GM19099 (cell line): ENCODE data around the gene KDR.

ENCODE experiments used
- POLR2A ChIP-seq: IDR thresholded peaks from 3 replicates; pipeline ENCODE4 v1.6.1; 2011; ENCODE audit warnings: low read depth; ENCODE audit not compliant: insufficient read length; ENCODE audit errors: extremely low read depth

KDR gene

DNA sequence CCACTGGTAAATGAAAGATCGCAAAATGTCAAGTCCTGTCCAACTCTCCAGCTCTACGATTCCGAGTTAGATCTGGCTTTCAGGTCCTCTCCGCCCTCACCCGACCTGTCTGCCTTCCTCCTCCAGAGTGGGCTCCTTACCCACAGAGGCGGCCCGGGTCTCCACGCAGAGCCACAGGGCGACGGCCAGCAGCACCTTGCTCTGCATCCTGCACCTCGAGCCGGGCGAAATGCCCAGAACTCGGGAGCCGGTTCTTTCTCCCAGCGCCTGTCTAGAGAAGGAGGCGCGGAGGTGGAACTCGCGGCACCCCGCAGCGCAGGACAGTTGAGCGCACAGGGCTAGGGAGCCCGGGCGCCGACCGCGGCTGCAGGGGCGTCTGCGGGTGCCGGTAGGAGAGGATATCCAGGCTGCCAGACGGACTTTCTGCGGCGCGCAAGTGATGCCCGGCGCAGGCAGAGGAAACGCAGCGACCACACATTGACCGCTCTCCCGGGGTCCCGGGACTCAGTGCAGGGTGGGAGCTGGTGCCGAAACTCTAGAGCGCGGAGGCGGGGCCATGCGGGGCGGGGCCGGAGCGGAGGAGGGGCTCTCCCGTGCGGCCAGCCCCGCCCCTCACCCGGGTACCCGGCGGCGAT lies at the start of gene KDR:
Gene KDR (minus strand): TSS at position 509 of the 635 bp plus-strand sequence. CDS start 302 bp downstream, at position 207.
- TF ChIP-seq POLR2A: no peak

GRCh38 chr4:55173580-55173979 lies 48.2 kb upstream of the KDR start:
- no peak for TF ChIP-seq POLR2A

DNA sequence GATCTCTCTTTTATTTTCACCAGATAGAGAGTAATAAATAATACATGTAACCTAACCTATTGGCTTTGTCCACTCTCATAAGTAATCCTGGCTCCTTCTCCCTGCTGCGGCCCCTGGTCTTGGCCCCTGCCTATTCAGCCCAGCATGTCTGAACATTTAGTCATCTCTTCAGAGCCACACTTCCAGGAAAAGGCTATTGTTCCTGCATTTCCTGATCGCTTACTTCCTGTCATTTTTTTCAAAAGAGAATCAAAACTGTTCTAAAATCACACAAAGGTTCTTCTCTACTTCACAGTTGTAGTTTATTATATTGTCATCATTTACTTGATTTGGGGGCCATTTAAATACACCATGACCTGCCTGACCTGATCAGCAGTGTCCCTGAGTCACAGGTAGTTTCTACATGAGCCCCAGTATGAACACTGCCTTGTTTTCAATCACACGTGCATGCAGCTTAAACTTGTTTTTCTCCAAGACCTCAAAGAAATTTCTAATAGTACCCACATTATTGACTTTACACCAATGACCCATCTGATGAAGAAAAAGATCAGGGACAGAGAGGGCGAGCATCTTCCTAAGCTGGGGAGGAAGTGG lies 47.4 kb upstream of the KDR start:
- TF ChIP-seq POLR2A: no peak

DNA sequence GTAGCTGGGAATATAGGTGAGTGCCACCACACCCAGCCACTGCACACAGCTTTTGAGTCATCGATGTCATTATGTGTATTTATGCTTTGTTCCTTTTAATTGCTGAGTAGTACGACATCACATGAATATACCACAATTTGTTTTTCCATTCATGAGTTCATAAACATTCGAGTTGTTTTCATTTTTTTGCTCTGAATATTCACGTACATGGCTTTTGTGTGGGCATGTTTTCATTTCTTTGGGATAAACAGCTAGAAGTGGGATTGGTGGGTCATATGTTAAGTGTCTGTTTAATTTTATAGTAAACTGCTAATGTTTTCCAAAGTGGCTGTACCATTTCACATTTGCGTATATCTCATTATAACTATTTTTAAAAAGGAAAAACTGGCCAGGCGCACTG lies 45.1 kb upstream of the KDR start:
- no peak for TF ChIP-seq POLR2A

- no peak for TF ChIP-seq POLR2A
Measured at GRCh38 chr4:55169352-55169961, 44.1 kb upstream of the KDR start.

DNA sequence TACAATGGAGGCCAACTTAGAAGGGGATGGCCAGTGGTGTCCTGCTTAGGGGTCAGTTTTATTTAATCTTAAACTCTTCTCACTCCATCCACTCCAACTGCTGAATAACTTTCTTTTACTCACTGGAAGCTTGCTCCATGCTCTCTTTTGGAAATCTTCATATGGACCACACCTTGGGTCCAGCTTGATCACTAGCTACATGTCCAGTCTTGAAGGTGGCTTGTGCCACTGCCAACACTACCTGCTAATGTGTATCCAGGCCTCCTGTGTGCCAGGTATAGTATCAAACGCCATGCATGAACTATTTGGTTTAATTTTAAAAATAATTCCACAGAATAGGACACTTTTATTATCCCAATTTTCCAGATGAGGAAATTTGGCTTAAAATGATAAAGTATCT lies 37.0 kb upstream of the KDR start:
- TF ChIP-seq POLR2A: no peak

DNA sequence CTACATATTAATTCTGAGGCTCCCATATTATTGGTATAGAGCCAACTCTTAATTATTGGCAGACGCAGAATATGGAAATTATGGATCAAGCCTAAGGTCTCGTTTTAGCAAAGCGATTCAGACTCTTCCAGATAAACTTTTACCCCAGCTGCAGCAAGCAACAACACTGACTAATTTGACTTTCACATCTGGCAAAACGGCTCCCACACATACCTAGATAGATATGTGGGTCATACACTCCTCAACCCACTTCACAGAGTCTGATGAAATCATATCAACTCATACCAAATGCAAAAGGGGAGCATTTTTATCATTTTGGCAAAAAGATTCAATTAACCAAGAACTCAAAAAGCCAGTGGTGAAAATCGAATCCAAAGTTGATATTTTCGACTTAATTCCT lies 36.3 kb upstream of the KDR start:
- no peak for TF ChIP-seq POLR2A

- TF ChIP-seq POLR2A: no peak
Measured at GRCh38 chr4:55159851-55160250, 34.5 kb upstream of the KDR start.

GRCh38 chr4:55158957-55159356 lies 33.6 kb upstream of the KDR start:
- TF ChIP-seq POLR2A: no peak

DNA sequence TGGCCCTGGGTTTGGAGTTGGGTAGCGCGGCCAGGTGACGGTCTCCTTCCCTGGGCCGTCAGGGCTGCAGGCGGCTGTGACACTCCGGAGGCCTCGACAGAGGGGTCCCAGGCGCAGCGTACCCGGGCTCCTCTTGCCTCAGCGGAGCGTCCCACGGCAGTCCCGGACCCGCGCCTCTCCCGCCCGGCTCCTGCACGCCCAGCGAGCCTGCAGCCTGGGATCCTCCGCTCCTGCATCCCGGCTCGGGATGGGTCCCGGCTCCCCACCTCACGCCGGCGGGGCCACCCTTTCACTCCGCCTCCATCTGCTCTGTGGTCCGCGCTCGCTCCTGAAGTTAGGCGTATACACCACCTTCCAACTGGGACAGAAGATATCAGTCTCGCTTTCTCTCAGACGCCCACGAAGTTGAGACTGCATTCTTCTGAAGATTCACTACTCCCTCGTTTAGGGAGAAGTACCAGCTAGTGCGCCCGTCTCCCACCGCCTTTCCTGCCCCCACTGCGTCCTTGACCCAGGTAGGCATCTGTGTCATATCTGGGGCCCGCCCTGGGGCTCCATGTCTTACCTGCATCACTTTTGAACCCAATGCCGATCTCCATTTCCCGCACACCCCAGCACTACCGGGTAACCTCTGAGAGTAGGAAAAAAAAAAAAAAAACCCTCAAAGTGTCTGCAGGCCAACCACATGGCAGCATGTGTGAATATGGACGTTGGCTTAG lies 32.3 kb upstream of the KDR start:
- no peak for TF ChIP-seq POLR2A

DNA sequence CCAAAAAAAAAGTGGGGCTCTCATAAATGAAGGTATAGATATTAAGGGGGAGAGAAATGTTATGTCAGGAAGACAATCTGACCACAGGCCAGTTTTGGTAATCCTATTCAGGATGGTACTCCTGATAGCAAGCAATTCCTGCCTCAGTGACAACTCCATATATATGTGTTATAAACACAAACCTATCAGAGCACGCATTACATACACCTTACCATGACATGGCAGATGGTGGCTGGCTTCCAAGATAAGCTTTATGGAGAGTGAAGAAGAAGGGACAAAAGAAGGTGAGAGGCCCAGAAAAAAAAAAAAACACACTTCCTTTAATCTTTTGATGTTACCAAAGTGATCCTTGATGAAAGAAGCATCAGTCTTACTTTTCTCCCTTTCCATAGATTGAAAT lies 29.5 kb upstream of the KDR start:
- no peak for TF ChIP-seq POLR2A

DNA sequence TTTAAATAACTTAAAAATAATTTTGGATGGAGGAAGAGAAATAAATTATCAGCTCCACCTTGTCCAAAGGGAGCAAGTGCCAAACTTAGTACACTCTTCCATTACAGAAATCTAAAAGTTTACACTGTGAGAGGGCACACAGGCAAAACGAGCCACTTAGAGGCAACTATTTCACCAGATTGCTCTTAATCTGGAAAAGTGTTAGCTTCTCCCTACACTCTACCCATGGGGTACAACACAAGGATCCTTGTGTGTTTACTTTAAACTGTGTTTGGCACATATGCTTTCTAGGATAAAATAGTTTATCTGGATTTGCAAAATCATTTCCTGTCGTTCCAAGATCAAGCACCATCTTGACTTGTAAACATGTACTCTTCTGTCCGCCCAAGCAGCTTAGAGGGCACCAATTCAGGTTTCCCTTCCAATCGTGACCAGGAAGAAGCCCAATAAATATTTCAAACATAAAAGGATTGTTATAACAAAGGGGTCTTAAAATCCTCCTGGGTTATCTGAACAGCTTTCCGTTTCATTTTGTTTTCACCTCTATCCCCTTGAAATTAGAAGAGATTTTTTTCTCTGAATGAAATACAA lies 29.0 kb upstream of the KDR start:
- TF ChIP-seq POLR2A: no peak

GRCh38 chr4:55143858-55144257 lies 18.5 kb upstream of the KDR start:
- TF ChIP-seq POLR2A: no peak

GRCh38 chr4:55138367-55138766 lies 13.0 kb upstream of the KDR start:
- no peak for TF ChIP-seq POLR2A

- TF ChIP-seq POLR2A: no peak
Measured at GRCh38 chr4:55136634-55137033, 11.2 kb upstream of the KDR start.
